Caco-2 (cell line): Measurements from ENCODE around the gene RXRA. TPM values are rescaled to one million over a fixed set of nuclear protein-coding genes. Genes with fewer than 3 reads are reported as not detected.
A peak's percentile ranks its signal among the peaks of the same experiment; 100 is the strongest.

ENCODE experiments used
- BruUV-seq: library from RNA; stranded (reverse); fragments of 400-500 nt; replicated peaks from 2 replicates; lab custom pipeline; 2021; lab: Mats Ljungman, UMichigan
- CTCF ChIA-PET: fragments of 300-600 bp; sonication (Branson Sonifier 250); formaldehyde crosslinking; loops from one replicate; lab custom pipeline; 2022; ENCODE audit warnings: antibody characterized with exemption; lab: Charles Lee
- POLR2A ChIA-PET: fragments of 300-600 bp; sonication (Branson Sonifier 250); formaldehyde crosslinking; loops from one replicate; lab custom pipeline; 2022; ENCODE audit warnings: antibody characterized with exemption; lab: Charles Lee
- DNase-seq, 2 experiments: peaks; one replicate each; pipeline versions ENCODE4 v3.0.0 to v3.0.0-alpha.2; 2020 to 2022
- H3K27me3 ChIP-seq: replicated peaks from 2 replicates; pipeline ENCODE4 v1.6.0; 2011; ENCODE audit warnings: low read length; ENCODE audit not compliant: control insufficient read depth, insufficient read depth
- H3K36me3 ChIP-seq: 2 replicates; pipeline ENCODE4 v1.5.1; 2011; ENCODE audit warnings: low read length; ENCODE audit not compliant: control insufficient read depth, insufficient read depth
- H3K4me1 ChIP-seq: fragments of 250-450 bp; sonication (Bioruptor Pico); 2 replicates; pipeline ENCODE4 v1.5.1; 2020; ENCODE audit warnings: mild to moderate bottlenecking
- H3K4me3 ChIP-seq: 2 replicates; pipeline ENCODE4 v1.5.1; 2011; ENCODE audit warnings: low read depth, mild to moderate bottlenecking, control low read depth, low read length
- H3K9me3 ChIP-seq: fragments of 250-450 bp; sonication (Bioruptor Pico); 2 replicates; pipeline ENCODE4 v1.5.1; 2020; ENCODE audit warnings: mild to moderate bottlenecking, moderate library complexity
- H3K27ac Mint-ChIP-seq: one replicate; pipeline ENCODE4 v1.8.0; 2022; ENCODE audit warnings: mixed read lengths; ENCODE audit not compliant: unreplicated experiment
- H3K27me3 Mint-ChIP-seq: one replicate; pipeline ENCODE4 v1.8.0; 2022; ENCODE audit warnings: mixed read lengths; ENCODE audit not compliant: insufficient read depth, unreplicated experiment
- H3K36me3 Mint-ChIP-seq: one replicate; pipeline ENCODE4 v1.8.0; 2022; ENCODE audit warnings: mild to moderate bottlenecking, mixed read lengths; ENCODE audit not compliant: insufficient read depth, unreplicated experiment
- H3K4me1 Mint-ChIP-seq: one replicate; pipeline ENCODE4 v1.8.0; 2022; ENCODE audit warnings: low read depth, mixed read lengths; ENCODE audit not compliant: unreplicated experiment
- H3K4me3 Mint-ChIP-seq: one replicate; pipeline ENCODE4 v1.8.0; 2022; ENCODE audit warnings: mild to moderate bottlenecking, moderate library complexity, mixed read lengths; ENCODE audit not compliant: unreplicated experiment
- H3K9me3 Mint-ChIP-seq: one replicate; pipeline ENCODE4 v1.8.0; 2022; ENCODE audit warnings: mixed read lengths; ENCODE audit not compliant: unreplicated experiment
- intact Hi-C: fragments of 100-400 bp; cut with micrococcal nuclease; formaldehyde crosslinking; loops from one replicate; pipeline ENCODE4 v1.10.0; 2022; ENCODE audit not compliant: unreplicated experiment
- total RNA-seq: library from RNA; stranded (reverse); gene quantifications from 2 replicates; pipeline ENCODE4 v1.2.3, GENCODE V29; 2022
- TF ChIP-seq, protein P1 (sequence below), 2 experiments: fragments of 200-600 bp in 1 of 2; IDR thresholded peaks; 1 replicate in 1 of 2; 2 replicates in 1 of 2; pipeline versions ENCODE4 v1.5.1 to v1.8.0; 2011 to 2022; ENCODE audit warnings: antibody characterized with exemption in 1 of 2, control low read depth in 1 of 2, inconsistent platforms in 1 of 2, low read depth in 1 of 2, low read length in 1 of 2, mild to moderate bottlenecking in 1 of 2, moderate library complexity in 1 of 2; ENCODE audit not compliant: insufficient read depth in 1 of 2, severe bottlenecking in 1 of 2, unreplicated experiment in 1 of 2

Gene RXRA
- total RNA-seq, 1 experiment from 2014 or later = 69.1 TPM

DNA sequence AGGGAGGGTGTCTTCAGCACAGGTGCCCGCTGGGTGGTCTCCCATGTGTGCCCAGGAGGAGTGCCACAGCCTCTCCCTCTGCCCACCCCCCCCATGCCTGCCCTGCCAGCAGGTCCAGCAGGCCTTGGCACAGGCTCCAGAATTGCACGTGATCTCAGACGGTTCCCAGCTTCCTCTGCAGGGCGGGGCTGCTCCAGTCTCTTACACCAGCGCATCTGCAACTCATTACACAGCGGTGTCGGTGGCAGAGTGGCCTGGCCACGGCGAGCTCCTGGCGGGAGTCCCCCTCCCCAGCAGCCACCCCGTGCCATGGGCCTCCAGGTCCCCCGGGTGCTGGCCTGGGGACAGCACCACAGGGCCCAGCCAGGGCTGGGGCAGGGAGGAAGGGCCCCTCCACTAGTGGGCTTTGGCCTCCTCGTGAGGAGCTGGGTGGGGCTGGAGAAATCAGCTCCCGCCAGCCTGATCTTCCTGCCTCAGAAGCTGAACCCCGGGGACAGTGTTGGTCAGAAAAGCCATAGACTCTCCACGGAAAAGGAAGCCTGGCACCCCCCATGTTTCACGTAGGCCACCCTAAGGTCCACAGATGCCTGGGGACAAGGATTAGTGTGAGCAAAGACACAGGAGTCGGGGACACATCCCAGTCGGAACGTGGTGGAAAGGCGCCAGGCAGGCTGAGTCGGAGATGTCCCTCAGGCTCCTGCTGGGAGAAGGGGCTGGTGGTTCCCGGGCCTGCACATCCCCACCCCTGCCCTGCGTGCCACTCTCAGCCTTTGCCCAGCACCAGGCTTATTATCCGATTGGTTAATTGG is 40.2 kb downstream of the RXRA start:
- H3K4me3 ChIP-seq = no peak overlapping the region
- H3K9me3 Mint-ChIP-seq = no peaks in the 10 kb centered on the region
- BruUV-seq = no TSS peak
- ChIA-PET CTCF (no interaction called here), POLR2A (no interaction called here)
- no peak overlapping the region for H3K27ac Mint-ChIP-seq
- TF ChIP-seq, protein P1, sequence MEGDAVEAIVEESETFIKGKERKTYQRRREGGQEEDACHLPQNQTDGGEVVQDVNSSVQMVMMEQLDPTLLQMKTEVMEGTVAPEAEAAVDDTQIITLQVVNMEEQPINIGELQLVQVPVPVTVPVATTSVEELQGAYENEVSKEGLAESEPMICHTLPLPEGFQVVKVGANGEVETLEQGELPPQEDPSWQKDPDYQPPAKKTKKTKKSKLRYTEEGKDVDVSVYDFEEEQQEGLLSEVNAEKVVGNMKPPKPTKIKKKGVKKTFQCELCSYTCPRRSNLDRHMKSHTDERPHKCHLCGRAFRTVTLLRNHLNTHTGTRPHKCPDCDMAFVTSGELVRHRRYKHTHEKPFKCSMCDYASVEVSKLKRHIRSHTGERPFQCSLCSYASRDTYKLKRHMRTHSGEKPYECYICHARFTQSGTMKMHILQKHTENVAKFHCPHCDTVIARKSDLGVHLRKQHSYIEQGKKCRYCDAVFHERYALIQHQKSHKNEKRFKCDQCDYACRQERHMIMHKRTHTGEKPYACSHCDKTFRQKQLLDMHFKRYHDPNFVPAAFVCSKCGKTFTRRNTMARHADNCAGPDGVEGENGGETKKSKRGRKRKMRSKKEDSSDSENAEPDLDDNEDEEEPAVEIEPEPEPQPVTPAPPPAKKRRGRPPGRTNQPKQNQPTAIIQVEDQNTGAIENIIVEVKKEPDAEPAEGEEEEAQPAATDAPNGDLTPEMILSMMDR (IDR thresholded peaks at IDR 0.05; ENCODE audit: insufficient read depth in 1 of 2, low read depth in 1 of 2, low read length in 1 of 2, severe bottlenecking in 1 of 2, unreplicated experiment in 1 of 2) = no peak
- no peaks in the 10 kb centered on the region for H3K9me3 ChIP-seq
- no peaks in the 10 kb centered on the region for H3K27me3 Mint-ChIP-seq
- H3K36me3 Mint-ChIP-seq = peaks cover 15% of the 10 kb centered on the region
- H3K36me3 ChIP-seq = no peaks in the 10 kb centered on the region
- no peak for DNase-seq
- intact Hi-C loops = no loop called here
- H3K27me3 ChIP-seq = no peaks in the 10 kb centered on the region
- peaks cover 15% of the 10 kb centered on the region for H3K4me1 ChIP-seq
- H3K4me3 Mint-ChIP-seq = no peak overlapping the region
- peaks cover 13% of the 10 kb centered on the region for H3K4me1 Mint-ChIP-seq

DNA sequence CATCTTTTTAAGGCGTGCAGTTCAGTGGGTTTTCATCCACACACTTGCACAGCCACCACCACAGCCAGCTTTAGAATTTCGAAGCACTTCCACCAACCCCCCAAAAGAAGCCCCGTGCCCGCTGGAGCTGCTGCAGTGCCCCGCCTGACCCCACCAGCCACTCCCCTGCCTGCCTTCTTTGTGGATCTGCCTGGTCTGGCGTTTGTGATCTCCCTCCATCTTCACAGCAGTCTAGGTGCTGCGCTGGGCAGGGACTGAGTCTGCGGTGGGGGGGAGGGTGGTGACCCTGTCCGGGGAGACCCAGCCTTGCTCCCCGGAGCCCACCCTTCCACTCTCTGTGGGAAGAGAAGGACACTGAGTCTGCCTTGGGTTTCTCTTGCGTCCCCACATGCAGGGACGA is 40.8 kb downstream of the RXRA start:
- no TSS peak for BruUV-seq
- Histone ChIP-seq H3K27me3 (no peaks in the 10 kb centered on the region), H3K36me3 (no peaks in the 10 kb centered on the region), H3K4me1 (peaks cover 15% of the 10 kb centered on the region), H3K9me3 (no peaks in the 10 kb centered on the region), H3K4me3 (no peak overlapping the region)
- intact Hi-C loops = no loop called here
- no peaks in the 10 kb centered on the region for H3K27me3 Mint-ChIP-seq
- H3K27ac Mint-ChIP-seq = no peak overlapping the region
- DNase-seq = no peak
- H3K36me3 Mint-ChIP-seq = peaks cover 16% of the 10 kb centered on the region
- ChIA-PET CTCF (no interaction called here), POLR2A (no interaction called here)
- peaks cover 13% of the 10 kb centered on the region for H3K4me1 Mint-ChIP-seq
- no peak overlapping the region for H3K4me3 Mint-ChIP-seq
- TF ChIP-seq, protein P1 (IDR thresholded peaks at IDR 0.05; ENCODE audit: insufficient read depth in 1 of 2, low read depth in 1 of 2, low read length in 1 of 2, severe bottlenecking in 1 of 2, unreplicated experiment in 1 of 2) = no peak
- no peaks in the 10 kb centered on the region for H3K9me3 Mint-ChIP-seq

DNA sequence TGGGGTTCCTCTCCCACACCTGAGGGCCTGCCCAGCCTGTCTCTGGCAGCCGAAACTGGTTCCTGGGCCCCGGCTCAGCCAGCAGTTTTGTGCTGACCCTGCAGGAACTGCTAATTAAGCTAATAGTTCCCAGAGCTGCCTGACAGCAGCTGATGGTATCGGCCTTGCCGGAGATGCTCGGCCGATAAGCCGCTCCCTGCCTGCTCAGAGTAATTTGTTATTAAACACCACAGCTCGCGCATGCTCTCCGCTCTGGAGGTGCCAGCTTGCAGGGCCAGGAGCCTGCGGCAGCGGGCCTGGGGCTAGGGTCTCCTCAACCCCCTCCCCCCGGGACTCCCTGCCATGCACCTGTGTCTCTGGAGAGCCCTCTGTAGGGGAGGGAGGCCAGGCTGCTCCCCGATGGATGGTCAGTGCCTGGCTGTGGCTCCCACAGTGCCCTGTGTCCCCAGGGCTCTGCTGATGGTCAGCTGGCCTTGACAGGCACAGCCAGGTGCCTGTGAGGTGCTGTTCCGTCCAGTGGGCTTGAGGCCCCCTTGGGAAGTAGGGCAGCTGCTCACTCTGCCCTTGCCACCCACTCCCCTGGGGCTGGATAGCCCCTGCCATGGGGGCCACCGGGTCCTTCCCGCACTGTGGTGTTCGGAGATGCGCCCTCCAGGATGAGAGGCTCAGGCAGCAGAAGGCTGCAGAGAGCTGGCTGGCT is 41.7 kb downstream of the RXRA start:
- no TSS peak for BruUV-seq
- peak in 1 of 2 experiments; percentile 49 for DNase-seq
- Mint-ChIP-seq H3K9me3 (no peaks in the 10 kb centered on the region), H3K27me3 (no peaks in the 10 kb centered on the region), H3K4me3 (no peak overlapping the region), H3K27ac (no peak overlapping the region), H3K4me1 (peaks cover 13% of the 10 kb centered on the region), H3K36me3 (peaks cover 24% of the 10 kb centered on the region)
- Histone ChIP-seq H3K4me3 (no peak overlapping the region), H3K27me3 (no peaks in the 10 kb centered on the region), H3K9me3 (no peaks in the 10 kb centered on the region), H3K4me1 (peaks cover 15% of the 10 kb centered on the region), H3K36me3 (no peaks in the 10 kb centered on the region)
- ChIA-PET CTCF (interaction anchor here (0.6 kb wide), 1 partner anchor 53 kb away, joined by 3 read pairs; no protein-coding TSS in a partner anchor), POLR2A (no interaction called here)
- TF ChIP-seq, protein P1 (IDR thresholded peaks at IDR 0.05; ENCODE audit: insufficient read depth in 1 of 2, low read depth in 1 of 2, low read length in 1 of 2, severe bottlenecking in 1 of 2, unreplicated experiment in 1 of 2) = no peak
- intact Hi-C loops = no loop called here
